ENCODE data around the gene MTCL1.

DNA sequence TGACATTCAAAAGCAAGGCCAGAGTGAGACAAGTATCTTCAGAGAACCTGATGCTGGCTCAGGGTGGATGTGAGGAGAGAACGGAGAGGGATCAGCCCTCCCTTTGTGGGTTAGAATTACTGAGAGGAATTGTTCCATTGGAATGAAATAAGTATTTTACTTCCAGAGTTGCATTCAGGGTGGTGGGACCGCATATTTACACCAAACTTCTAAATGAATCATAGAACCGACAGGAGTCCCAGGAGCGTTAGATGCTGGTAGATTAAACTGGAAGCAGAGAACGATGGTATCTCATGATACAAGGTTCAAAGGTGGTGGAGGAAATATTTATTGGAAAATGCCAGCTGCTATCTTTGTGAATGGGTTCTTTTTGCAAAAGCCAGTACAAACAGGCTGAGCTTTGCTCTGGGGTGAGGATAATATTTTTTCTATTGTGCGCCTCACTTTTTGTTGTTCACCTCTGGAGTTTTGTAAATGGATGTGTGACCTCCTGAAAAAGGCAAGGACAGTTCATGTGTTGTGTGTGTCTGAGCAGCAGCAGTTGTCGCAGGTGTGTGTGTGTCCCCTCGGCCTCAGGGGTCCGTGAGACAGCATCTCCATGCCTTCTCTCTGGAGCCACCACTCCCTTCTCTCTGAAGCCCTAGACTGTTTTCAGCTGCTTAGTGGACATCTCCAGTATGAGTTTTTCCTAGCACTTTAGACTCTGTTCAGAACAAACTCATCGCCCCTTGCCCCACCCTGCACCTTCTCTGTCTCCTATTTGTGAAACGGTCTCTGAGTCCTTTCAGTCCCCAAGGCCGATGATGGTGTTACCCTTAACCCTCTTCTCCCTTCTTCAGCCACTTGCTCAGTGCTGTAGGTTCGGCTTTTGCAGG, 17.8 kb downstream of the MTCL1 start:
- TF ChIP-seq, protein P1, sequence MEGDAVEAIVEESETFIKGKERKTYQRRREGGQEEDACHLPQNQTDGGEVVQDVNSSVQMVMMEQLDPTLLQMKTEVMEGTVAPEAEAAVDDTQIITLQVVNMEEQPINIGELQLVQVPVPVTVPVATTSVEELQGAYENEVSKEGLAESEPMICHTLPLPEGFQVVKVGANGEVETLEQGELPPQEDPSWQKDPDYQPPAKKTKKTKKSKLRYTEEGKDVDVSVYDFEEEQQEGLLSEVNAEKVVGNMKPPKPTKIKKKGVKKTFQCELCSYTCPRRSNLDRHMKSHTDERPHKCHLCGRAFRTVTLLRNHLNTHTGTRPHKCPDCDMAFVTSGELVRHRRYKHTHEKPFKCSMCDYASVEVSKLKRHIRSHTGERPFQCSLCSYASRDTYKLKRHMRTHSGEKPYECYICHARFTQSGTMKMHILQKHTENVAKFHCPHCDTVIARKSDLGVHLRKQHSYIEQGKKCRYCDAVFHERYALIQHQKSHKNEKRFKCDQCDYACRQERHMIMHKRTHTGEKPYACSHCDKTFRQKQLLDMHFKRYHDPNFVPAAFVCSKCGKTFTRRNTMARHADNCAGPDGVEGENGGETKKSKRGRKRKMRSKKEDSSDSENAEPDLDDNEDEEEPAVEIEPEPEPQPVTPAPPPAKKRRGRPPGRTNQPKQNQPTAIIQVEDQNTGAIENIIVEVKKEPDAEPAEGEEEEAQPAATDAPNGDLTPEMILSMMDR (IDR thresholded peaks at IDR 0.05; ENCODE audit: borderline replicate concordance, extremely low read depth, low read length, poor library complexity, severe bottlenecking) = no peak
- no peak for TF ChIP-seq EZH2 (IDR thresholded peaks at IDR 0.05; ENCODE audit: borderline replicate concordance, low read depth, low read length, severe bottlenecking)
